NK-92 (cell line): Measurements from ENCODE around the gene IL22.

Experiments used
- DNase-seq: peaks from one replicate; lab custom pipeline; 2025; ENCODE audit not compliant: unreplicated experiment; lab: John Stamatoyannopoulos, UW

IL22 gene

GRCh38 chr12:68253504-68253903, at the start of gene IL22:
IL22 (minus strand) TSS chr12:68253604; CDS start chr12:68253448, 156 bp downstream.
- DNase-seq, result no peak

GRCh38 chr12:68297929-68298328, 44.5 kb upstream of the IL22 start:
- no peak for DNase-seq

GRCh38 chr12:68294251-68294650, 40.8 kb upstream of the IL22 start:
- DNase-seq, result no peak

GRCh38 chr12:68293347-68293746, 39.9 kb upstream of the IL22 start:
- no peak for DNase-seq

- DNase-seq, result no peak
Observed at GRCh38 chr12:68292151-68292943, 38.9 kb upstream of the IL22 start.

GRCh38 chr12:68291396-68292036, 38.1 kb upstream of the IL22 start:
- DNase-seq, result no peak

- DNase-seq, result no peak
Observed at GRCh38 chr12:68290126-68290525, 36.7 kb upstream of the IL22 start.

- no peak for DNase-seq
Observed at GRCh38 chr12:68287106-68287505, 33.7 kb upstream of the IL22 start.

- no peak for DNase-seq
Observed at GRCh38 chr12:68286396-68286795, 33.0 kb upstream of the IL22 start.

- no peak for DNase-seq
Observed at GRCh38 chr12:68285541-68285940, 32.1 kb upstream of the IL22 start.

GRCh38 chr12:68281322-68282077, 28.1 kb upstream of the IL22 start:
- no peak for DNase-seq

- no peak for DNase-seq
Observed at GRCh38 chr12:68280240-68280639, 26.8 kb upstream of the IL22 start.

GRCh38 chr12:68279227-68280054, 26.0 kb upstream of the IL22 start:
- DNase-seq, result no peak

- no peak for DNase-seq
Observed at GRCh38 chr12:68276402-68276930, 23.1 kb upstream of the IL22 start.

GRCh38 chr12:68272732-68273131, 19.3 kb upstream of the IL22 start:
- DNase-seq, result no peak

GRCh38 chr12:68271346-68271745, 17.9 kb upstream of the IL22 start:
- no peak for DNase-seq

- no peak for DNase-seq
Observed at GRCh38 chr12:68270358-68270757, 17.0 kb upstream of the IL22 start.

GRCh38 chr12:68269779-68270178, 16.4 kb upstream of the IL22 start:
- no peak for DNase-seq

- no peak for DNase-seq
Observed at GRCh38 chr12:68268967-68269366, 15.6 kb upstream of the IL22 start.

GRCh38 chr12:68267892-68268396, 14.5 kb upstream of the IL22 start:
- no peak for DNase-seq

GRCh38 chr12:68264857-68265256, 11.5 kb upstream of the IL22 start:
- DNase-seq, result no peak
